ENCODE results near the gene OSTN.

The OSTN gene

GRCh38 chr3:191292243-191293015 lies 93.4 kb downstream of the OSTN start:
- no peak overlapping the region for H3K27ac ChIP-seq
- no peaks in the 10 kb centered on the region for H3K9me3 ChIP-seq (replicated peaks in 1 of 11)
- no peak overlapping the region for H3K9ac ChIP-seq
- no peak for TF ChIP-seq Cebpa-rat (IDR thresholded peaks at IDR 0.05)
- H4K20me1 ChIP-seq = no peaks in the 10 kb centered on the region
- H3K36me3 ChIP-seq = no peaks in the 10 kb centered on the region
- H3K4me1 ChIP-seq = peaks cover 0 to 25% (median 4%) of the 10 kb centered on the region in 10 experiments; a peak in 8 of 20 replicates
- H3K4me2 ChIP-seq = no peak overlapping the region; a peak in 1 of 22 replicates
- no peak overlapping the region for H3K4me3 ChIP-seq
- no peaks in the 10 kb centered on the region for H3K27me3 ChIP-seq

- Histone ChIP-seq H3K9me3 (replicated peaks in 1 of 11) (no peaks in the 10 kb centered on the region), H3K4me3 (no peak overlapping the region), H3K4me2 (no peak overlapping the region), H3K36me3 (no peaks in the 10 kb centered on the region), H3K4me1 (peaks cover 0 to 27% (median 4%) of the 10 kb centered on the region in 10 experiments; a peak in 8 of 20 replicates), H3K27ac (no peak overlapping the region), H3K27me3 (no peaks in the 10 kb centered on the region), H3K9ac (no peak overlapping the region), H4K20me1 (no peaks in the 10 kb centered on the region)
- TF ChIP-seq Cebpa-rat (IDR thresholded peaks at IDR 0.05) = no peak
Observed at GRCh38 chr3:191294291-191294690, 95.2 kb downstream of the OSTN start.

- TF ChIP-seq Cebpa-rat (IDR thresholded peaks at IDR 0.05) = no peak
- H3K9me3 ChIP-seq (replicated peaks in 1 of 11) = no peaks in the 10 kb centered on the region
- no peaks in the 10 kb centered on the region for H3K36me3 ChIP-seq
- no peak overlapping the region for H3K4me3 ChIP-seq
- peak overlapping the region in 5 of 11 experiments; percentile 3 to 33 (median 25); a peak in 5 of 22 replicates for H3K4me2 ChIP-seq
- H3K27me3 ChIP-seq = no peaks in the 10 kb centered on the region
- peaks cover 0 to 23% (median 4%) of the 10 kb centered on the region in 10 experiments; a peak in 8 of 20 replicates for H3K4me1 ChIP-seq
- no peaks in the 10 kb centered on the region for H4K20me1 ChIP-seq
- H3K27ac ChIP-seq = no peak overlapping the region
- no peak overlapping the region for H3K9ac ChIP-seq
Observed at GRCh38 chr3:191296041-191296541, 97.0 kb downstream of the OSTN start.

- H3K27me3 ChIP-seq = no peaks in the 10 kb centered on the region
- no peaks in the 10 kb centered on the region for H3K36me3 ChIP-seq
- no peak overlapping the region for H3K9ac ChIP-seq
- H3K4me1 ChIP-seq = peaks cover 0 to 16% (median 4%) of the 10 kb centered on the region in 10 experiments; a peak in 8 of 20 replicates
- no peaks in the 10 kb centered on the region for H4K20me1 ChIP-seq
- H3K27ac ChIP-seq = no peak overlapping the region
- H3K4me3 ChIP-seq = no peak overlapping the region
- H3K9me3 ChIP-seq (replicated peaks in 1 of 11) = no peaks in the 10 kb centered on the region
- no peak overlapping the region for H3K4me2 ChIP-seq
- no peak for TF ChIP-seq Cebpa-rat (IDR thresholded peaks at IDR 0.05)
Observed at GRCh38 chr3:191298846-191299245, 99.8 kb downstream of the OSTN start.

GRCh38 chr3:191300422-191300821 lies 101.4 kb downstream of the OSTN start:
- H3K4me1 ChIP-seq = peaks cover 0 to 16% (median 4%) of the 10 kb centered on the region in 10 experiments; a peak in 8 of 20 replicates

GRCh38 chr3:191301017-191301416 lies 102.0 kb downstream of the OSTN start:
- Histone ChIP-seq H3K36me3 (no peaks in the 10 kb centered on the region), H3K4me3 (no peak overlapping the region), H3K27ac (no peak overlapping the region), H4K20me1 (no peaks in the 10 kb centered on the region), H3K27me3 (no peaks in the 10 kb centered on the region), H3K4me2 (no peak overlapping the region), H3K9ac (no peak overlapping the region), H3K4me1 (peaks cover 0 to 14% (median 3%) of the 10 kb centered on the region in 10 experiments; a peak in 8 of 20 replicates), H3K9me3 (replicated peaks in 1 of 11) (no peaks in the 10 kb centered on the region)
- TF ChIP-seq Cebpa-rat (IDR thresholded peaks at IDR 0.05) = no peak

More at GRCh38 chr3:191300422-191300821, 101.4 kb downstream of the OSTN start:
- Histone ChIP-seq H3K36me3 (no peaks in the 10 kb centered on the region), H4K20me1 (no peaks in the 10 kb centered on the region), H3K27ac (no peak overlapping the region), H3K4me3 (no peak overlapping the region), H3K9me3 (replicated peaks in 1 of 11) (no peaks in the 10 kb centered on the region), H3K4me2 (no peak overlapping the region), H3K27me3 (no peaks in the 10 kb centered on the region), H3K9ac (no peak overlapping the region)
- TF ChIP-seq Cebpa-rat (IDR thresholded peaks at IDR 0.05) = no peak

- Histone ChIP-seq H3K4me3 (no peak overlapping the region), H3K9me3 (replicated peaks in 1 of 11) (no peaks in the 10 kb centered on the region), H3K27ac (no peak overlapping the region), H3K36me3 (no peaks in the 10 kb centered on the region), H3K4me1 (peaks cover 0 to 6% (median 0%) of the 10 kb centered on the region in 10 experiments; a peak in 2 of 20 replicates), H4K20me1 (no peaks in the 10 kb centered on the region), H3K4me2 (no peak overlapping the region), H3K9ac (no peak overlapping the region), H3K27me3 (no peaks in the 10 kb centered on the region)
- TF ChIP-seq Cebpa-rat (IDR thresholded peaks at IDR 0.05) = no peak
Observed at GRCh38 chr3:191301782-191302411, 102.9 kb downstream of the OSTN start.

- no peak for TF ChIP-seq Cebpa-rat (IDR thresholded peaks at IDR 0.05)
Observed at GRCh38 chr3:191302451-191302850, 103.4 kb downstream of the OSTN start.

GRCh38 chr3:191303596-191303995 lies 104.6 kb downstream of the OSTN start:
- H3K4me2 ChIP-seq = no peak overlapping the region
- no peak overlapping the region for H3K27ac ChIP-seq
- H3K9ac ChIP-seq = no peak overlapping the region
- peaks cover 0 to 6% (median 0%) of the 10 kb centered on the region in 10 experiments; a peak in 1 of 20 replicates for H3K4me1 ChIP-seq
- no peak overlapping the region for H3K4me3 ChIP-seq
- no peaks in the 10 kb centered on the region for H3K36me3 ChIP-seq
- H4K20me1 ChIP-seq = no peaks in the 10 kb centered on the region
- no peaks in the 10 kb centered on the region for H3K27me3 ChIP-seq
- TF ChIP-seq Cebpa-rat (IDR thresholded peaks at IDR 0.05) = no peak
- no peaks in the 10 kb centered on the region for H3K9me3 ChIP-seq (replicated peaks in 1 of 11)

More at GRCh38 chr3:191302451-191302850, 103.4 kb downstream of the OSTN start:
- H3K4me3 ChIP-seq = no peak overlapping the region
- H3K27ac ChIP-seq = no peak overlapping the region
- no peaks in the 10 kb centered on the region for H3K27me3 ChIP-seq
- no peaks in the 10 kb centered on the region for H4K20me1 ChIP-seq
- no peaks in the 10 kb centered on the region for H3K9me3 ChIP-seq (replicated peaks in 1 of 11)
- no peak overlapping the region for H3K4me2 ChIP-seq
- peaks cover 0 to 6% (median 0%) of the 10 kb centered on the region in 10 experiments; a peak in 1 of 20 replicates for H3K4me1 ChIP-seq
- no peak overlapping the region for H3K9ac ChIP-seq
- H3K36me3 ChIP-seq = no peaks in the 10 kb centered on the region
